Measurements from ENCODE around the gene CABLES1. TPM values are rescaled to one million over a fixed set of nuclear protein-coding genes. Genes with fewer than 3 reads are reported as not detected.
"Not testable (repeated sequence)": the region's sequence is repeated elsewhere in the genome, so short reads cannot be mapped to it uniquely, and the experiment has no call there.

CABLES1 gene
- polyA plus RNA-seq, 1 of the 3 experiments (the other 2 are of a cell fraction), result 2.2 TPM

DNA sequence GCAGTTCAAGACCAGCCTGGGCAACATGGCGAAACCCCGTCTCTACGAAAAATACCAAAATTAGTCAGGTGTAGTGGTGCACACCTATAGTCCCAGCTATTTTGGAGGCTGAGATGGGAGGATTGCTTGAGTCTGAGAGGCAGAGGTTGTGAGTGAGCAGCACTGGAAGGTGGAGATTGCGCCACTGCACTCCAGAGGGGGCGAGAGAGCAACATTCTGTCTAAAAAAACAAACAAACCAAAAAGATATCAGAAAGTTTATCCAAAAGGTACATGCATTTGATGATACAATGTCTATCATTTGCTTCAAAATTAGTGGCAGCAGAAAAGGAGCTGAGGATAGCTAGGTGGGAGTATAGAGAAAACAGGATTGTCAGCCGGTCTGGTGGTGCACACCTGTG lies 39.8 kb upstream of the CABLES1 start:
- peaks cover 0 to 10% of the 10 kb centered on the region in 2 experiments; a peak in 2 of 4 replicates for H3K4me1 ChIP-seq (ENCODE audit: control insufficient read depth in 1 of 2, insufficient read depth in 2 of 2, low read depth in 1 of 2, low read length in 1 of 2)
- DNase-seq, result no peak
- ChIA-PET CTCF (interaction anchor here (1.0 to 1.1 kb wide), 2 partner anchors 8 to 17 kb away, joined by 3 read pairs; no protein-coding TSS in a partner anchor), POLR2A (no interaction called here)
- H3K4me3 ChIP-seq (ENCODE audit: low read depth in 2 of 2, low read length in 1 of 2), result no peak overlapping the region
- H3K27me3 ChIP-seq (ENCODE audit: insufficient read depth), result no peaks in the 10 kb centered on the region
- no peaks in the 10 kb centered on the region for H3K36me3 ChIP-seq (replicated peaks in 1 of 2; ENCODE audit: control insufficient read depth in 1 of 2, insufficient read depth in 2 of 2, low read length in 1 of 2)
- H2AFZ ChIP-seq (ENCODE audit: low read depth), result no peak overlapping the region
- no peaks in the 10 kb centered on the region for H4K20me1 ChIP-seq (ENCODE audit: insufficient read depth)
- no peaks in the 10 kb centered on the region for H3K9me2 ChIP-seq
- H3F3A ChIP-seq (replicated peaks; ENCODE audit: insufficient read depth), result peaks cover 15% of the 10 kb centered on the region
- no peak overlapping the region for H3K4me2 ChIP-seq
- WGBS (ENCODE audit: low lambda C conversion rate), result 86% methylated on average over 6 of the region's 6 CpGs
- H3K27ac ChIP-seq (ENCODE audit: low read depth in 2 of 2, low read length in 1 of 2), result no peak overlapping the region
- no peaks in the 10 kb centered on the region for H3K9me3 ChIP-seq
- H3K79me2 ChIP-seq (ENCODE audit: insufficient read depth), result no peaks in the 10 kb centered on the region
- TF ChIP-seq, protein P1, sequence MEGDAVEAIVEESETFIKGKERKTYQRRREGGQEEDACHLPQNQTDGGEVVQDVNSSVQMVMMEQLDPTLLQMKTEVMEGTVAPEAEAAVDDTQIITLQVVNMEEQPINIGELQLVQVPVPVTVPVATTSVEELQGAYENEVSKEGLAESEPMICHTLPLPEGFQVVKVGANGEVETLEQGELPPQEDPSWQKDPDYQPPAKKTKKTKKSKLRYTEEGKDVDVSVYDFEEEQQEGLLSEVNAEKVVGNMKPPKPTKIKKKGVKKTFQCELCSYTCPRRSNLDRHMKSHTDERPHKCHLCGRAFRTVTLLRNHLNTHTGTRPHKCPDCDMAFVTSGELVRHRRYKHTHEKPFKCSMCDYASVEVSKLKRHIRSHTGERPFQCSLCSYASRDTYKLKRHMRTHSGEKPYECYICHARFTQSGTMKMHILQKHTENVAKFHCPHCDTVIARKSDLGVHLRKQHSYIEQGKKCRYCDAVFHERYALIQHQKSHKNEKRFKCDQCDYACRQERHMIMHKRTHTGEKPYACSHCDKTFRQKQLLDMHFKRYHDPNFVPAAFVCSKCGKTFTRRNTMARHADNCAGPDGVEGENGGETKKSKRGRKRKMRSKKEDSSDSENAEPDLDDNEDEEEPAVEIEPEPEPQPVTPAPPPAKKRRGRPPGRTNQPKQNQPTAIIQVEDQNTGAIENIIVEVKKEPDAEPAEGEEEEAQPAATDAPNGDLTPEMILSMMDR (IDR thresholded peaks at IDR 0.05), result 0 out of 2 replicates have a peak, but pooled peaks have one; percentile 21
- TF ChIP-seq RAD21 (IDR thresholded peaks at IDR 0.05; ENCODE audit: low read length) (0 out of 2 replicates have a peak, but pooled peaks have one; percentile 10), MEF2A (IDR thresholded peaks at IDR 0.05; ENCODE audit: borderline replicate concordance, low read depth) (no peak)
- no peak overlapping the region for H3K9ac ChIP-seq

GRCh38 chr18:23097016-23097415 lies 38.3 kb upstream of the CABLES1 start:
- H3K36me3 ChIP-seq (replicated peaks in 1 of 2; ENCODE audit: control insufficient read depth in 1 of 2, insufficient read depth in 2 of 2, low read length in 1 of 2); H3K79me2 ChIP-seq (ENCODE audit: insufficient read depth); DNase-seq; H3K9ac ChIP-seq; H3K4me1 ChIP-seq (ENCODE audit: control insufficient read depth in 1 of 2, insufficient read depth in 2 of 2, low read depth in 1 of 2, low read length in 1 of 2); H3K27me3 ChIP-seq (ENCODE audit: insufficient read depth); H3K4me2 ChIP-seq; H3K9me2 ChIP-seq; H3K4me3 ChIP-seq (ENCODE audit: low read depth in 2 of 2, low read length in 1 of 2); H4K20me1 ChIP-seq (ENCODE audit: insufficient read depth); H2AFZ ChIP-seq (ENCODE audit: low read depth); CTCF ChIA-PET; H3K27ac ChIP-seq (ENCODE audit: low read depth in 2 of 2, low read length in 1 of 2); H3F3A ChIP-seq (replicated peaks; ENCODE audit: insufficient read depth); H3K9me3 ChIP-seq; POLR2A ChIA-PET: not testable (repeated sequence)
- WGBS (ENCODE audit: low lambda C conversion rate), result 83% methylated on average over 8 of the region's 8 CpGs

GRCh38 chr18:23099621-23100020 lies 35.7 kb upstream of the CABLES1 start:
- WGBS (ENCODE audit: low lambda C conversion rate), result 68% methylated on average over 5 of the region's 5 CpGs
- CTCF ChIA-PET, result no interaction called here

More at GRCh38 chr18:23099621-23100020, 35.7 kb upstream of the CABLES1 start:
- H3K4me1 ChIP-seq (ENCODE audit: control insufficient read depth in 1 of 2, insufficient read depth in 2 of 2, low read depth in 1 of 2, low read length in 1 of 2), result no peaks in the 10 kb centered on the region
- no peak overlapping the region for H3K4me2 ChIP-seq
- no peaks in the 10 kb centered on the region for H3K36me3 ChIP-seq (replicated peaks in 1 of 2; ENCODE audit: control insufficient read depth in 1 of 2, insufficient read depth in 2 of 2, low read length in 1 of 2)
- POLR2A ChIA-PET, result no interaction called here
- H3K27me3 ChIP-seq (ENCODE audit: insufficient read depth), result no peaks in the 10 kb centered on the region
- H3K4me3 ChIP-seq (ENCODE audit: low read depth in 2 of 2, low read length in 1 of 2), result no peak overlapping the region
- no peak for DNase-seq
- no peak overlapping the region for H3K9ac ChIP-seq
- peaks cover 8% of the 10 kb centered on the region for H3F3A ChIP-seq (replicated peaks; ENCODE audit: insufficient read depth)
- no peaks in the 10 kb centered on the region for H4K20me1 ChIP-seq (ENCODE audit: insufficient read depth)
- no peak overlapping the region for H2AFZ ChIP-seq (ENCODE audit: low read depth)
- no peaks in the 10 kb centered on the region for H3K79me2 ChIP-seq (ENCODE audit: insufficient read depth)
- H3K9me2 ChIP-seq, result no peaks in the 10 kb centered on the region
- no peaks in the 10 kb centered on the region for H3K9me3 ChIP-seq
- TF ChIP-seq NFIC (IDR thresholded peaks at IDR 0.05; ENCODE audit: borderline replicate concordance), result no peak
- no peak for TF ChIP-seq RFX5 (IDR thresholded peaks at IDR 0.05; ENCODE audit: low read length)
- TF ChIP-seq, protein P2, sequence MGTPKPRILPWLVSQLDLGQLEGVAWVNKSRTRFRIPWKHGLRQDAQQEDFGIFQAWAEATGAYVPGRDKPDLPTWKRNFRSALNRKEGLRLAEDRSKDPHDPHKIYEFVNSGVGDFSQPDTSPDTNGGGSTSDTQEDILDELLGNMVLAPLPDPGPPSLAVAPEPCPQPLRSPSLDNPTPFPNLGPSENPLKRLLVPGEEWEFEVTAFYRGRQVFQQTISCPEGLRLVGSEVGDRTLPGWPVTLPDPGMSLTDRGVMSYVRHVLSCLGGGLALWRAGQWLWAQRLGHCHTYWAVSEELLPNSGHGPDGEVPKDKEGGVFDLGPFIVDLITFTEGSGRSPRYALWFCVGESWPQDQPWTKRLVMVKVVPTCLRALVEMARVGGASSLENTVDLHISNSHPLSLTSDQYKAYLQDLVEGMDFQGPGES (IDR thresholded peaks at IDR 0.05; ENCODE audit: low read depth, low read length), result no peak
- TF ChIP-seq, protein P1 (IDR thresholded peaks at IDR 0.05), result no peak
- no peak for TF ChIP-seq NRF1 (IDR thresholded peaks at IDR 0.05; ENCODE audit: low read depth, low read length)
- TF ChIP-seq YY1 (IDR thresholded peaks at IDR 0.05; ENCODE audit: low read depth), result no peak
- no peak for TF ChIP-seq MAX (IDR thresholded peaks at IDR 0.05; ENCODE audit: low read depth)
- TF ChIP-seq RCOR1 (IDR thresholded peaks at IDR 0.05; ENCODE audit: low read length), result no peak
- no peak for TF ChIP-seq CHD2 (IDR thresholded peaks at IDR 0.05; ENCODE audit: low read length, partially characterized antibody)
- no peak overlapping the region for H3K27ac ChIP-seq (ENCODE audit: low read depth in 2 of 2, low read length in 1 of 2)
